MM.1S (cell line): ENCODE results near the gene ACSS1.

ENCODE experiments used
- DNase-seq: peaks from one replicate; pipeline ENCODE4 v3.0.0-alpha.2; 2015
- H2AFZ ChIP-seq: fragments of 300-600 bp; sonication (generic); 2 replicates; pipeline ENCODE4 v1.6.0; 2016; ENCODE audit warnings: antibody characterized with exemption, low read length
- H3F3A ChIP-seq: fragments of 300-600 bp; sonication (generic); 2 replicates; pipeline ENCODE4 v1.6.1; 2016; ENCODE audit warnings: mild to moderate bottlenecking, antibody characterized with exemption, low read length, moderate library complexity, mixed read lengths; ENCODE audit not compliant: insufficient read depth
- H3K27ac ChIP-seq: fragments of 300-600 bp; sonication (generic); 2 replicates; pipeline ENCODE4 v1.5.1; 2016; ENCODE audit warnings: mild to moderate bottlenecking, low read length
- H3K27me3 ChIP-seq: fragments of 300-600 bp; sonication (generic); replicated peaks from 2 replicates; pipeline ENCODE4 v1.6.0; 2016; ENCODE audit warnings: low read length; ENCODE audit not compliant: insufficient read depth
- H3K36me3 ChIP-seq: fragments of 300-600 bp; sonication (generic); replicated peaks from 2 replicates; pipeline ENCODE4 v1.6.1; 2016; ENCODE audit warnings: mild to moderate bottlenecking, low read length, mixed read lengths; ENCODE audit not compliant: insufficient read depth
- H3K4me1 ChIP-seq: fragments of 300-600 bp; sonication (generic); 2 replicates; pipeline ENCODE4 v1.6.1; 2016; ENCODE audit warnings: low read length, mixed read lengths
- H3K4me2 ChIP-seq: fragments of 300-600 bp; sonication (generic); 2 replicates; pipeline ENCODE4 v1.6.0; 2016; ENCODE audit warnings: low read depth, low read length
- H3K4me3 ChIP-seq: fragments of 300-600 bp; sonication (generic); 2 replicates; pipeline ENCODE4 v1.5.1; 2016; ENCODE audit warnings: low read length, mixed read lengths
- H3K79me2 ChIP-seq: fragments of 300-600 bp; sonication (generic); 2 replicates; pipeline ENCODE4 v1.6.1; 2016; ENCODE audit warnings: mixed run types, low read length, mixed read lengths
- H3K9ac ChIP-seq: fragments of 300-600 bp; sonication (generic); 2 replicates; pipeline ENCODE4 v1.6.1; 2016; ENCODE audit warnings: low read length, mixed read lengths
- H3K9me2 ChIP-seq: fragments of 300-600 bp; sonication (generic); replicated peaks from 2 replicates; pipeline ENCODE4 v1.6.1; 2016; ENCODE audit warnings: mild to moderate bottlenecking, low read length, mixed read lengths; ENCODE audit not compliant: insufficient read depth
- H3K9me3 ChIP-seq: fragments of 300-600 bp; sonication (generic); replicated peaks from 2 replicates; pipeline ENCODE4 v1.6.1; 2016; ENCODE audit warnings: mild to moderate bottlenecking, low read length, mixed read lengths; ENCODE audit not compliant: insufficient read depth
- H4K20me1 ChIP-seq: fragments of 300-600 bp; sonication (generic); 2 replicates; pipeline ENCODE4 v1.6.1; 2016; ENCODE audit warnings: mild to moderate bottlenecking, low read length, moderate library complexity, mixed read lengths; ENCODE audit not compliant: insufficient read depth
- EZH2 ChIP-seq: fragments of 300-600 bp; sonication (generic); optimal IDR thresholded peaks from 2 replicates; pipeline ENCODE3; 2017; ENCODE audit warnings: low read depth, mild to moderate bottlenecking, antibody characterized with exemption, low read length, mixed read lengths
- EZH2phosphoT487 ChIP-seq: fragments of 300-600 bp; sonication (generic); IDR thresholded peaks from 2 replicates; pipeline ENCODE4 v1.6.1; 2018; ENCODE audit warnings: antibody characterized with exemption, low read length
- TF ChIP-seq, protein P1 (sequence below): fragments of 300-600 bp; sonication (generic); IDR thresholded peaks from 2 replicates; pipeline ENCODE4 v1.5.1; 2016; ENCODE audit warnings: antibody characterized with exemption, low read length, mixed read lengths

The ACSS1 gene

DNA sequence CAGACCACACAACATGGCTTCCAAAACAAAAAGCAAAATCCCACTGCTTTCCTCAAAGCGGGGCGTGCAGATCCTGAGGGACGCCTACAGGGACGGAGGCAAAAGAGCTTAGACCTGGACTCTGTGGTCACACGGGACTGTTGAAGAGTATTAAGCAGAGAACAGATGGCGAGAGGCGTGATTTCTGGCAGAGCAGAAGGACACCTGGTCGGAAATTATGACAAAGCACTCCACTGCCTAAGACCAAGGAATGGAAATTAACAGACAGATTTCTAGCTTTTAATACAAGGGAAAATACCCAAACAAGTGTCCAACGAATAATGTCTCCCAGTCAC is 93.5 kb downstream of the ACSS1 start:
- H3K4me2 ChIP-seq, result no peak overlapping the region
- no peaks in the 10 kb centered on the region for H3K79me2 ChIP-seq
- 0 out of 2 replicates have a peak, but pooled peaks cover 8% of the 10 kb centered on the region for H3K36me3 ChIP-seq
- H3K9ac ChIP-seq, result no peak overlapping the region
- TF ChIP-seq EZH2 (no peak), EZH2phosphoT487 (no peak)
- TF ChIP-seq, protein P1, sequence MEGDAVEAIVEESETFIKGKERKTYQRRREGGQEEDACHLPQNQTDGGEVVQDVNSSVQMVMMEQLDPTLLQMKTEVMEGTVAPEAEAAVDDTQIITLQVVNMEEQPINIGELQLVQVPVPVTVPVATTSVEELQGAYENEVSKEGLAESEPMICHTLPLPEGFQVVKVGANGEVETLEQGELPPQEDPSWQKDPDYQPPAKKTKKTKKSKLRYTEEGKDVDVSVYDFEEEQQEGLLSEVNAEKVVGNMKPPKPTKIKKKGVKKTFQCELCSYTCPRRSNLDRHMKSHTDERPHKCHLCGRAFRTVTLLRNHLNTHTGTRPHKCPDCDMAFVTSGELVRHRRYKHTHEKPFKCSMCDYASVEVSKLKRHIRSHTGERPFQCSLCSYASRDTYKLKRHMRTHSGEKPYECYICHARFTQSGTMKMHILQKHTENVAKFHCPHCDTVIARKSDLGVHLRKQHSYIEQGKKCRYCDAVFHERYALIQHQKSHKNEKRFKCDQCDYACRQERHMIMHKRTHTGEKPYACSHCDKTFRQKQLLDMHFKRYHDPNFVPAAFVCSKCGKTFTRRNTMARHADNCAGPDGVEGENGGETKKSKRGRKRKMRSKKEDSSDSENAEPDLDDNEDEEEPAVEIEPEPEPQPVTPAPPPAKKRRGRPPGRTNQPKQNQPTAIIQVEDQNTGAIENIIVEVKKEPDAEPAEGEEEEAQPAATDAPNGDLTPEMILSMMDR, result no peak
- no peaks in the 10 kb centered on the region for H3K9me3 ChIP-seq
- H3K4me1 ChIP-seq, result no peaks in the 10 kb centered on the region
- H3K4me3 ChIP-seq, result no peak overlapping the region
- no peak overlapping the region for H2AFZ ChIP-seq
- H3K27me3 ChIP-seq, result no peaks in the 10 kb centered on the region
- no peaks in the 10 kb centered on the region for H3K9me2 ChIP-seq
- no peaks in the 10 kb centered on the region for H3F3A ChIP-seq
- no peak overlapping the region for H3K27ac ChIP-seq
- H4K20me1 ChIP-seq, result no peaks in the 10 kb centered on the region
- no peak for DNase-seq

DNA sequence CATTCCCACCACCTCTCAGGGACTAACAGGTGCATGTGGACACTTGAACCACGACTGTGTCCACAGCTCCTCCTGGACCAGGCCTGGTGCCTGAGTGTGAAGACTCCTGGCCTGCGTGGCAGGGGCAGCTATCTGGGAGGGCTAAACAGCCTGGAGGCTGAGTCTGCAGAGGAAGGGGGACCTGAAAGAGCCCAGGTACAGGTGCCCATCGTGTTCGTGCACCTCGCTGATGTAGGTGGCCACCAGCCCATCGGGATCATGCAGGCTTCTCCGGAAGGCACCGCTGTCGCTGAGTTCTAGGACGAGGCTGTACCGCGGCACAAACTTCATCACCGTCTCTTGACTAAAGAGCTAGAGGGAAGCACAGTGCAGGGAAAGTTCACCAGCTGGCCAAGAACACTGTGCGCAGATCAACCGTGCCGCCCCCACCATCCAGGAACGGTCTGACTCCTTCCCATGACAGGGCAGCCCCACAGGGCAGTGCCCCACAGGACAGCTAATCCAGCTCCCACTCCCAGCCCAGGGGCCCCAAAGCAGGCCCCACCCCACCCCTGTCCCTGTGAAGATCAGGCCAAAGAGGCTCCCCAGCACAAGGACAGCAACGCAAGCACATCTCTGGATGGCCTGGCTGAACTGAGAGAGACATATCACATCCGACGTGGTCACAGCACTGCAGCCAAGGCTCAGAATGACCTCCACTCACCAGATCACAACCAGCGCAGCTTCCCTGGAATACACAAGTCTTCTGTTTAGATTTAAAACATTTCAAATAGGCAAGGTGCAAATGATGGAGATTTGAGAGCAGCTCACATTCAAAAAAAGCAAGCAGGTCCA is 94.0 kb downstream of the ACSS1 start:
- Histone ChIP-seq H3K4me1 (no peaks in the 10 kb centered on the region), H3K4me3 (no peak overlapping the region), H2AFZ (no peak overlapping the region), H3K27me3 (no peaks in the 10 kb centered on the region), H3F3A (no peaks in the 10 kb centered on the region), H4K20me1 (no peaks in the 10 kb centered on the region), H3K4me2 (no peak overlapping the region), H3K27ac (no peak overlapping the region), H3K79me2 (no peaks in the 10 kb centered on the region), H3K9me3 (no peaks in the 10 kb centered on the region), H3K36me3 (0 out of 2 replicates have a peak, but pooled peaks cover 8% of the 10 kb centered on the region), H3K9me2 (no peaks in the 10 kb centered on the region), H3K9ac (no peak overlapping the region)
- DNase-seq, result no peak
- TF ChIP-seq EZH2 (no peak), EZH2phosphoT487 (no peak)
- TF ChIP-seq, protein P1, result no peak

DNA sequence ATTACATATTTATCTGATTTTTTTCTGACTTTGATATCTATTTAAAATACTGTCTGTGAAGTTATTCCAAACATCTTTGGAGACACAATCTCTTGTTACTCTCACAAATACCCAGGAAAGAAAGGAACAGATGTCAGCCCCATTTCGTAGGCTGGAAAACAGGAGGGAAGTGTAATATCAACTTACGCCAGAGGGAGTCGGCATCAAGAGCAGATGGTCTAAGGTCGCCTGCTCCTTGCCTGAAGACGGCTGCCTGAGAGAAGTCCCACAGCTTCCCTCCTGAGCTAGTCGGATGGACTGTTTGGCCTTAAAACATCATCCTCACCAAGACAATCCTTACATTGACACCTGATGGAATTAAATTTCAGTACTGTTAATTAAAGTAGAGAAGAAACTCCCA is 95.4 kb downstream of the ACSS1 start:
- no peak for TF ChIP-seq EZH2
- no peak for TF ChIP-seq EZH2phosphoT487
- TF ChIP-seq, protein P1, result no peak
- no peaks in the 10 kb centered on the region for H3K9me3 ChIP-seq
- no peaks in the 10 kb centered on the region for H3K4me1 ChIP-seq
- no peaks in the 10 kb centered on the region for H3K9me2 ChIP-seq
- H3K9ac ChIP-seq, result no peak overlapping the region
- no peaks in the 10 kb centered on the region for H3F3A ChIP-seq
- no peak overlapping the region for H3K27ac ChIP-seq
- H3K36me3 ChIP-seq, result 0 out of 2 replicates have a peak, but pooled peaks cover 3% of the 10 kb centered on the region
- H3K79me2 ChIP-seq, result no peaks in the 10 kb centered on the region
- DNase-seq, result no peak
- H2AFZ ChIP-seq, result no peak overlapping the region
- H3K4me2 ChIP-seq, result no peak overlapping the region
- H4K20me1 ChIP-seq, result no peaks in the 10 kb centered on the region
- H3K4me3 ChIP-seq, result no peak overlapping the region
- H3K27me3 ChIP-seq, result no peaks in the 10 kb centered on the region
